HepG2 (cell line): ENCODE measurements around the gene CNGA1. TPM values are rescaled to one million over a fixed set of nuclear protein-coding genes. Genes with fewer than 3 reads are reported as not detected.

ENCODE experiments used
- ATAC-seq: fragments of 200-7000 bp; cut with Tn5 transposase; 3 replicates; pipeline ENCODE4 v1.9.1; 2020; ENCODE audit warnings: mild to moderate bottlenecking, moderate library complexity
- BruUV-seq: library from RNA; stranded (reverse); fragments of 400-500 nt; replicated peaks from 2 replicates; lab custom pipeline; 2021; lab: Mats Ljungman, UMichigan
- CTCF ChIA-PET: fragments of 300-600 bp; formaldehyde crosslinking; extraction: SDS; loops from one replicate; lab custom pipeline; 2021; ENCODE audit warnings: low total read pairs, inconsistent platforms, low intra/inter-chr PET ratio; lab: Yijun Ruan, JAX
- POLR2A ChIA-PET: fragments of 350-600 bp; sonication (Branson Sonifier 250); formaldehyde crosslinking; loops from one replicate; lab custom pipeline; 2020; ENCODE audit warnings: antibody characterized with exemption, inconsistent platforms; lab: Yijun Ruan, JAX
- DNase-seq: peaks from one replicate; pipeline ENCODE4 v3.0.0-alpha.2; 2015; ENCODE audit warnings: low spot score
- FAIRE-seq: peaks from 3 replicates; lab custom pipeline; 2011; peaks lifted over from hg19 to GRCh38; lab: Jason Lieb, UNC
- H2AFZ ChIP-seq: one replicate; pipeline ENCODE4 v1.6.1; 2011; ENCODE audit warnings: low read length, inconsistent platforms
- H3K27ac ChIP-seq: fragments of 300-600 bp; 3 replicates; pipeline ENCODE4 v1.8.0; 2011; ENCODE audit warnings: mixed run types, mild to moderate bottlenecking, mixed read lengths, low read length, inconsistent platforms; ENCODE audit not compliant: insufficient read depth; ENCODE audit errors: extremely low read length
- H3K27me3 ChIP-seq, 2 experiments: fragments of 200-600 bp in 1 of 2; 2 replicates in 1 of 2; 3 replicates in 1 of 2; pipeline versions ENCODE4 v1.6.0 to v1.8.0; 2011; ENCODE audit warnings: low read length in 2 of 2, mild to moderate bottlenecking in 2 of 2, moderate library complexity in 2 of 2, inconsistent platforms in 1 of 2; ENCODE audit not compliant: insufficient read depth in 2 of 2, control insufficient read depth in 1 of 2
- H3K36me3 ChIP-seq, 2 experiments: fragments of 200-600 bp in 1 of 2; replicated peaks in 1 of 2; 2 replicates in 1 of 2; 3 replicates in 1 of 2; pipeline versions ENCODE4 v1.5.1 to v1.8.0; 2011; ENCODE audit warnings: low read length in 2 of 2, inconsistent platforms in 1 of 2; ENCODE audit not compliant: insufficient read depth in 2 of 2, control insufficient read depth in 1 of 2
- H3K4me1 ChIP-seq: 2 replicates; pipeline ENCODE4 v1.5.1; 2012; ENCODE audit warnings: low read length, inconsistent platforms; ENCODE audit not compliant: insufficient read depth
- H3K4me2 ChIP-seq: 2 replicates; pipeline ENCODE4 v1.6.0; 2011; ENCODE audit warnings: low read depth, low read length, inconsistent platforms
- H3K4me3 ChIP-seq, 3 experiments: fragments of 200-600 bp in 1 of 3; sonication (generic), shearing (Covaris generic) in 1 of 3; replicated peaks in 1 of 3; 2 replicates each; pipeline ENCODE4 v1.5.1; 2011 to 2016; ENCODE audit warnings: low read length in 3 of 3, inconsistent platforms in 2 of 3, low read depth in 2 of 3, mild to moderate bottlenecking in 2 of 3, control low read depth in 1 of 3, mixed read lengths in 1 of 3; ENCODE audit not compliant: insufficient read depth in 1 of 3
- H3K79me2 ChIP-seq: one replicate; pipeline ENCODE4 v1.6.1; 2011; ENCODE audit warnings: low read length, inconsistent platforms; ENCODE audit not compliant: insufficient read depth
- H3K9ac ChIP-seq: 2 replicates; pipeline ENCODE4 v1.6.0; 2011; ENCODE audit warnings: mild to moderate bottlenecking, low read depth, low read length, inconsistent platforms; ENCODE audit not compliant: insufficient read depth
- H3K9me3 ChIP-seq: 2 replicates; pipeline ENCODE4 v1.5.1; 2012; ENCODE audit warnings: mild to moderate bottlenecking, low read length
- H4K20me1 ChIP-seq: 2 replicates; pipeline ENCODE4 v1.6.0; 2011; ENCODE audit warnings: inconsistent platforms, mild to moderate bottlenecking, low read length, moderate library complexity; ENCODE audit not compliant: insufficient read depth
- CBFB ChIP-seq: sonication (generic); formaldehyde crosslinking; IDR thresholded peaks from 2 replicates; pipeline ENCODE4 v1.4.0; 2020; ENCODE audit warnings: missing genetic modification reagents
- E2F2 ChIP-seq: sonication (generic); formaldehyde crosslinking; IDR thresholded peaks from 2 replicates; pipeline ENCODE4 v1.4.0; 2020; ENCODE audit warnings: missing genetic modification reagents, borderline replicate concordance
- GFI1 ChIP-seq: sonication (generic); formaldehyde crosslinking; IDR thresholded peaks from 2 replicates; pipeline ENCODE4 v1.5.0; 2020; ENCODE audit warnings: missing genetic modification reagents, mild to moderate bottlenecking, borderline replicate concordance
- HOXA5 ChIP-seq: sonication (generic); formaldehyde crosslinking; IDR thresholded peaks from 2 replicates; pipeline ENCODE4 v1.4.0; 2020; ENCODE audit warnings: missing genetic modification reagents
- MYPOP ChIP-seq: sonication (generic); formaldehyde crosslinking; IDR thresholded peaks from 2 replicates; pipeline ENCODE4 v1.8.1; 2023; ENCODE audit warnings: mild to moderate bottlenecking, moderate library complexity, missing genetic modification reagents
- NFRKB ChIP-seq: fragments of 450-650 bp; IDR thresholded peaks from 2 replicates; pipeline ENCODE4 v1.6.1; 2017
- RARG ChIP-seq: sonication (generic); formaldehyde crosslinking; IDR thresholded peaks from 2 replicates; pipeline ENCODE4 v1.4.0; 2020; ENCODE audit warnings: low read depth, mild to moderate bottlenecking, missing genetic modification reagents
- TERF1 ChIP-seq: sonication (generic); formaldehyde crosslinking; IDR thresholded peaks from 2 replicates; pipeline ENCODE4 v1.8.0; 2022; ENCODE audit warnings: mild to moderate bottlenecking, missing genetic modification reagents, moderate library complexity
- ZNF251 ChIP-seq: sonication (generic); formaldehyde crosslinking; IDR thresholded peaks from 2 replicates; pipeline ENCODE4 v1.9.0; 2021; ENCODE audit warnings: mild to moderate bottlenecking, missing genetic modification reagents
- ZNF274 ChIP-seq: sonication (generic); formaldehyde crosslinking; IDR thresholded peaks from 2 replicates; pipeline ENCODE4 v1.5.1; 2020; ENCODE audit warnings: mild to moderate bottlenecking, missing genetic modification reagents
- ZNF281 ChIP-seq: sonication (generic); formaldehyde crosslinking; IDR thresholded peaks from 2 replicates; pipeline ENCODE4 v1.4.0; 2020; ENCODE audit warnings: missing genetic modification reagents, borderline replicate concordance
- ZNF704 ChIP-seq: sonication (generic); formaldehyde crosslinking; IDR thresholded peaks from 2 replicates; pipeline ENCODE4 v1.8.1; 2023; ENCODE audit warnings: mild to moderate bottlenecking, inconsistent platforms, moderate library complexity, missing genetic modification reagents, borderline replicate concordance
- ZNF710 ChIP-seq: sonication (generic); formaldehyde crosslinking; IDR thresholded peaks from 2 replicates; pipeline ENCODE4 v1.5.0; 2020; ENCODE audit warnings: mild to moderate bottlenecking, missing genetic modification reagents, borderline replicate concordance
- ZNF780A ChIP-seq: sonication (generic); formaldehyde crosslinking; IDR thresholded peaks from 2 replicates; pipeline ENCODE4 v1.8.0; 2022; ENCODE audit warnings: mild to moderate bottlenecking, missing genetic modification reagents, moderate library complexity
- WGBS: methylation state at CpG from one replicate; pipeline ENCODE4 v1.1.6; 2017; ENCODE audit warnings: low lambda C conversion rate; 5-methylcytosine and 5-hydroxymethylcytosine counted together
- in situ Hi-C: cut with HindIII; loops from 2 replicates; pipeline ENCODE4 v1.10.0; 2017; ENCODE audit warnings: low pct_unique_long_range_greater_than_20kb; ENCODE audit not compliant: extremely low pct_ligation_motif_present
- intact Hi-C: fragments of 100-400 bp; cut with micrococcal nuclease; formaldehyde crosslinking; loops from one replicate; pipeline ENCODE4 v1.10.0; 2022; ENCODE audit not compliant: unreplicated experiment
- polyA plus RNA-seq, 8 experiments: library from polyadenylated mRNA; depleted of rRNA in 3 of 8; stranded (reverse) in 7 of 8; unstranded in 1 of 8; fragments of >200 nt; fragmentation: Illumina TruSeq in 4 of 8; extraction: Trizol in 4 of 8; gene quantifications; 2 replicates each; pipeline versions ENCODE4 v1.2.1 to v1.2.3, GENCODE V29; 2011 to 2016; ENCODE audit warnings: low read depth in 4 of 8, missing spikeins in 1 of 8, mixed read lengths in 1 of 8; ENCODE audit not compliant: insufficient read depth in 1 of 8
- total RNA-seq, 5 experiments: library from RNA; depleted of rRNA; stranded (reverse); fragments of >200 nt; fragmentation: Illumina TruSeq; extraction: Trizol; gene quantifications; 2 replicates each; pipeline ENCODE4 v1.2.3, GENCODE V29; 2016; ENCODE audit warnings: low read depth in 1 of 5

CNGA1 gene
- total and polyA plus RNA-seq, 2 of the 13 experiments (the other 11 are each of a cell fraction or from before 2014, with no cell fraction given), result 0.22 to 0.40 TPM

GRCh38 chr4:47974566-47974965 lies 41.9 kb downstream of the CNGA1 start (continued):
- no peak for TF ChIP-seq ZNF704 (CRISPR knock-in tag)
- no peak for TF ChIP-seq TERF1 (CRISPR knock-in tag)
- TF ChIP-seq ZNF710, result no peak
- no peak for TF ChIP-seq ZNF274
- no peak for TF ChIP-seq ZNF780A (CRISPR knock-in tag)
- no peak for TF ChIP-seq ZNF251 (CRISPR knock-in tag)
- no peak for TF ChIP-seq GFI1 (CRISPR knock-in tag)
- TF ChIP-seq, all 625 proteins: peak for 0

- no peak overlapping the region for H3K9ac ChIP-seq
- H3K79me2 ChIP-seq, result no peaks in the 10 kb centered on the region
- no peak overlapping the region for H2AFZ ChIP-seq
- H3K4me3 ChIP-seq, result no peak overlapping the region
- in situ Hi-C loops, result no loop called here
- H3K4me2 ChIP-seq, result no peak overlapping the region
- no peak overlapping the region for H3K27ac ChIP-seq
- DNase-seq (no peak), FAIRE-seq (no peak), ATAC-seq (no peak)
- H3K4me1 ChIP-seq, result no peaks in the 10 kb centered on the region
- ChIA-PET CTCF (no interaction called here), POLR2A (no interaction called here)
- 78% methylated on average over 1 of the region's 1 CpG for WGBS
- no peaks in the 10 kb centered on the region for H4K20me1 ChIP-seq
- no peaks in the 10 kb centered on the region for H3K27me3 ChIP-seq
- no TSS peak for BruUV-seq
- no peaks in the 10 kb centered on the region for H3K9me3 ChIP-seq
- no peaks in the 10 kb centered on the region for H3K36me3 ChIP-seq
- intact Hi-C loops, result no loop called here
- no peak for TF ChIP-seq MYPOP (CRISPR knock-in tag)
- no peak for TF ChIP-seq HOXA5 (CRISPR knock-in tag)
- no peak for TF ChIP-seq ZNF281
- no peak for TF ChIP-seq CBFB (CRISPR knock-in tag)
- TF ChIP-seq RARG (CRISPR knock-in tag), result no peak
- TF ChIP-seq NFRKB, result no peak
- TF ChIP-seq E2F2 (CRISPR knock-in tag), result no peak
Measured at GRCh38 chr4:47972721-47973120, 43.8 kb downstream of the CNGA1 start.
